OCI-LY1 (cell line): ENCODE data around the gene BMP8B.
"Not testable (repeated sequence)": the region's sequence is repeated elsewhere in the genome, so short reads cannot be mapped to it uniquely, and the experiment has no call there.

Experiments used
- H2AFZ ChIP-seq: fragments of 200-600 bp; sonication (generic), shearing (Covaris generic); 2 replicates; pipeline ENCODE4 v1.6.0; 2014; ENCODE audit warnings: antibody characterized with exemption, mild to moderate bottlenecking, low read length
- H3F3A ChIP-seq: fragments of 200-600 bp; sonication (generic), shearing (Covaris generic); 2 replicates; pipeline ENCODE4 v1.6.0; 2014; ENCODE audit warnings: mild to moderate bottlenecking, antibody characterized with exemption, low read length, moderate library complexity; ENCODE audit not compliant: insufficient read depth
- H3K27ac ChIP-seq: fragments of 200-600 bp; sonication (generic); 2 replicates; pipeline ENCODE4 v1.5.1; 2014; ENCODE audit warnings: low read length, mixed run types, mild to moderate bottlenecking, low read depth; ENCODE audit not compliant: poor library complexity, severe bottlenecking
- H3K27me3 ChIP-seq: fragments of 200-600 bp; sonication (generic); 2 replicates; pipeline ENCODE4 v1.6.0; 2014; ENCODE audit warnings: antibody characterized with exemption, mild to moderate bottlenecking, low read length, moderate library complexity; ENCODE audit not compliant: insufficient read depth
- H3K36me3 ChIP-seq: fragments of 200-600 bp; sonication (generic); 2 replicates; pipeline ENCODE4 v1.6.1; 2014; ENCODE audit warnings: mild to moderate bottlenecking, antibody characterized with exemption, low read length, moderate library complexity, mixed read lengths; ENCODE audit not compliant: insufficient read depth
- H3K4me1 ChIP-seq: fragments of 200-600 bp; sonication (generic); 2 replicates; pipeline ENCODE4 v1.5.1; 2014; ENCODE audit warnings: mild to moderate bottlenecking, low read length, moderate library complexity; ENCODE audit not compliant: insufficient read depth, severe bottlenecking
- H3K4me2 ChIP-seq: fragments of 200-600 bp; sonication (generic), shearing (Covaris generic); 2 replicates; pipeline ENCODE4 v1.6.1; 2014; ENCODE audit warnings: low read length
- H3K4me3 ChIP-seq: fragments of 200-600 bp; sonication (generic); 2 replicates; pipeline ENCODE4 v1.5.1; 2014; ENCODE audit warnings: low read length, low read depth, mild to moderate bottlenecking, mixed read lengths; ENCODE audit not compliant: poor library complexity, severe bottlenecking
- H3K79me2 ChIP-seq: fragments of 200-600 bp; shearing (Covaris generic); 2 replicates; pipeline ENCODE4 v1.6.1; 2016; ENCODE audit warnings: mixed run types, low read length, mixed read lengths; ENCODE audit not compliant: insufficient read depth
- H3K9ac ChIP-seq: fragments of 200-600 bp; sonication (generic), shearing (Covaris generic); 2 replicates; pipeline ENCODE4 v1.6.1; 2014; ENCODE audit warnings: mild to moderate bottlenecking, low read length, mixed read lengths
- H3K9me2 ChIP-seq: fragments of 200-600 bp; sonication (generic), shearing (Covaris generic); 2 replicates; pipeline ENCODE4 v1.6.1; 2014; ENCODE audit warnings: low read depth, mild to moderate bottlenecking, low read length, mixed read lengths
- H3K9me3 ChIP-seq: fragments of 200-600 bp; shearing (Covaris generic); 2 replicates; pipeline ENCODE4 v1.6.1; 2014; ENCODE audit warnings: low read length, mixed read lengths
- H4K20me1 ChIP-seq: fragments of 200-600 bp; sonication (generic), shearing (Covaris generic); 2 replicates; pipeline ENCODE4 v1.6.0; 2016; ENCODE audit warnings: mild to moderate bottlenecking, low read length; ENCODE audit not compliant: insufficient read depth
- EZH2 ChIP-seq: fragments of 200-600 bp; sonication (generic), shearing (Covaris generic); IDR thresholded peaks from 2 replicates; pipeline ENCODE4 v1.8.0; 2017; ENCODE audit warnings: borderline replicate concordance, mixed run types, mild to moderate bottlenecking, antibody characterized with exemption, low read length, moderate library complexity, mixed read lengths
- TF ChIP-seq, protein P1 (sequence below): fragments of 200-600 bp; sonication (generic), shearing (Covaris generic); IDR thresholded peaks from 2 replicates; pipeline ENCODE4 v1.5.1; 2017; ENCODE audit warnings: mild to moderate bottlenecking, antibody characterized with exemption, low read length, moderate library complexity, mixed read lengths

BMP8B gene

GRCh38 chr1:39779137-39779536, 9.5 kb downstream of the BMP8B start:
- no peak overlapping the region for H3K4me3 ChIP-seq

DNA sequence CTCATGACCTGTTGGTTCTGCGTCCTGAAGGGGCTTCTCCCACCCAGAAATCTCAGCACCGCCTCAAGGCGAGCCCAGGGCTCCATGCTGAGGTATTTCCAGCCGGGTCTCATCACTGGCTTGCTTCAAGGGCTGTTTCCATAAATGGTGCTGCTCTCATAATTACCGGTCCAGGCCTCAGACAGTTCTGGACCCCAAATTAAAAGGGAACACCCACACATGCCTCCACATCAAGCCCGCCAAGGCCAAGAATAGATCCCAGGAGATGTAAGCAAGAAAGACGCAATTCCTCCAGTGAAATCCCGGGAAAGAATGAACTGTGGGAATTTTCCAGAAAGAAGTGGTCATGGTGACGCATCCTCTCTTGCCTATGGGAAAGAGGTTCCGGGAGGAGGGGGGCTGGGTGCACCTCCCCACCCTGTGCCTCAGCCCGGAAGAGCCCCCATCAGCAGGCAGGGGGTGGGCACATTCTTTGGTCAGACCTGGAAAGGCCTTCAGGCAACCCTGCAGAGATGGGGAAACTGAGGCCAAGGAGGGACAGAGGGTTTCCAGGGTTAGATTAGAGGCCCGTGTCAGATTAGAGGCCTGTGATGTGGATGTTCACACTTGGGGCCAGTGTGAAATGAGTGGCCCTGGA, 10.1 kb downstream of the BMP8B start:
- H3K4me1 ChIP-seq, result not testable (repeated sequence)

More at GRCh38 chr1:39779137-39779536, 9.5 kb downstream of the BMP8B start:
- Histone ChIP-seq H3K27ac (no peak overlapping the region), H4K20me1 (no peaks in the 10 kb centered on the region), H3K27me3 (no peaks in the 10 kb centered on the region; the same call in 1 of the 2 replicates), H3F3A (no peaks in the 10 kb centered on the region), H3K9ac (no peak overlapping the region), H3K79me2 (no peaks in the 10 kb centered on the region), H3K4me1 (peaks cover 5% of the 10 kb centered on the region), H2AFZ (no peak overlapping the region), H3K36me3 (no peaks in the 10 kb centered on the region), H3K9me3 (no peaks in the 10 kb centered on the region), H3K9me2 (no peaks in the 10 kb centered on the region), H3K4me2 (no peak overlapping the region)
- TF ChIP-seq, protein P1, sequence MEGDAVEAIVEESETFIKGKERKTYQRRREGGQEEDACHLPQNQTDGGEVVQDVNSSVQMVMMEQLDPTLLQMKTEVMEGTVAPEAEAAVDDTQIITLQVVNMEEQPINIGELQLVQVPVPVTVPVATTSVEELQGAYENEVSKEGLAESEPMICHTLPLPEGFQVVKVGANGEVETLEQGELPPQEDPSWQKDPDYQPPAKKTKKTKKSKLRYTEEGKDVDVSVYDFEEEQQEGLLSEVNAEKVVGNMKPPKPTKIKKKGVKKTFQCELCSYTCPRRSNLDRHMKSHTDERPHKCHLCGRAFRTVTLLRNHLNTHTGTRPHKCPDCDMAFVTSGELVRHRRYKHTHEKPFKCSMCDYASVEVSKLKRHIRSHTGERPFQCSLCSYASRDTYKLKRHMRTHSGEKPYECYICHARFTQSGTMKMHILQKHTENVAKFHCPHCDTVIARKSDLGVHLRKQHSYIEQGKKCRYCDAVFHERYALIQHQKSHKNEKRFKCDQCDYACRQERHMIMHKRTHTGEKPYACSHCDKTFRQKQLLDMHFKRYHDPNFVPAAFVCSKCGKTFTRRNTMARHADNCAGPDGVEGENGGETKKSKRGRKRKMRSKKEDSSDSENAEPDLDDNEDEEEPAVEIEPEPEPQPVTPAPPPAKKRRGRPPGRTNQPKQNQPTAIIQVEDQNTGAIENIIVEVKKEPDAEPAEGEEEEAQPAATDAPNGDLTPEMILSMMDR, result no peak
- TF ChIP-seq EZH2, result no peak

GRCh38 chr1:39777896-39778295, 10.8 kb downstream of the BMP8B start:
- H2AFZ ChIP-seq, H3K4me1 ChIP-seq, H3K4me3 ChIP-seq, H3K36me3 ChIP-seq, H3K9me2 ChIP-seq, H4K20me1 ChIP-seq, H3K4me2 ChIP-seq, H3F3A ChIP-seq, H3K9ac ChIP-seq, H3K79me2 ChIP-seq, H3K9me3 ChIP-seq, H3K27ac ChIP-seq, H3K27me3 ChIP-seq: not testable (repeated sequence)

More for the DNA sequence above, 10.1 kb downstream of the BMP8B start:
- H3K4me2 ChIP-seq, H3K9me3 ChIP-seq, H3K27me3 ChIP-seq, H3K27ac ChIP-seq, H2AFZ ChIP-seq, H3K36me3 ChIP-seq, H3K9me2 ChIP-seq, H3K4me3 ChIP-seq, H3F3A ChIP-seq, H4K20me1 ChIP-seq, H3K79me2 ChIP-seq, H3K9ac ChIP-seq: not testable (repeated sequence)

DNA sequence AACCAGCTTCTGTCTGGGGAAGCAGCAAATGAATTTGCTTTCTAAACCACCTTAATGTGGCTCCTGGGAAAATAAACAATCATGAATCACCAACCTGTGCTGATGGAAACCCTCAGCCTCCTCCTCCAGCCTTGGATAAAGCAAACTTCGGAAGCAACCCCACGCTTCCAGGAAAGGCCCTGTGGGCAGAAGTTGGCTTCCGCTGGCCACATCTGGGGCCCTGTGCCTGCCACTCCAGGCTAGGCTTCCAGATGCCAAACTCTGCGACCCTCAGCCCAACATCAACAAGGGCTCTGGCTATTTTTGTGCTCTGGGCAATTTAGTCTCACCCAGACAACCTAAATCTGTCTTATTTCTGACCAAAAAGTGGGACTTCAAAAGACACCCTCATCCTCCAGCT, 11.4 kb downstream of the BMP8B start:
- Histone ChIP-seq H4K20me1 (no peaks in the 10 kb centered on the region), H3K4me2 (no peak overlapping the region)
- TF ChIP-seq, protein P1, result no peak
- TF ChIP-seq EZH2, result no peak

More for the DNA sequence above, 11.4 kb downstream of the BMP8B start:
- Histone ChIP-seq H3K4me1 (peaks cover 5% of the 10 kb centered on the region), H3K27me3 (no peaks in the 10 kb centered on the region; the same call in 1 of the 2 replicates), H3K4me3 (no peak overlapping the region), H3K27ac (no peak overlapping the region), H3K9me2 (no peaks in the 10 kb centered on the region), H2AFZ (no peak overlapping the region), H3K9ac (no peak overlapping the region), H3K79me2 (no peaks in the 10 kb centered on the region), H3K9me3 (no peaks in the 10 kb centered on the region), H3K36me3 (no peaks in the 10 kb centered on the region), H3F3A (no peaks in the 10 kb centered on the region)
